Chondrocyte (in vitro differentiated cells): ENCODE measurements around the gene SH2D3A. TPM values are rescaled to one million over a fixed set of nuclear protein-coding genes. Genes with fewer than 3 reads are reported as not detected.

ENCODE experiments used
- DNase-seq: peaks from one replicate; pipeline ENCODE4 v3.0.0; 2021; ENCODE audit warnings: mixed read lengths, low spot score
- H3K27ac Mint-ChIP-seq: one replicate; pipeline ENCODE4 v1.8.0; 2021; ENCODE audit warnings: mild to moderate bottlenecking, moderate library complexity, mixed read lengths; ENCODE audit not compliant: unreplicated experiment
- H3K27me3 Mint-ChIP-seq: 2 replicates; pipeline ENCODE4 v1.8.0; 2021; ENCODE audit warnings: low read depth, mixed read lengths
- H3K36me3 Mint-ChIP-seq: 2 replicates; pipeline ENCODE4 v1.8.0; 2021; ENCODE audit warnings: low read depth, mixed read lengths
- H3K4me1 Mint-ChIP-seq: 2 replicates; pipeline ENCODE4 v1.8.0; 2021; ENCODE audit warnings: low read depth, mild to moderate bottlenecking, mixed read lengths
- H3K4me3 Mint-ChIP-seq: one replicate; pipeline ENCODE4 v1.8.0; 2021; ENCODE audit warnings: mild to moderate bottlenecking, moderate library complexity, mixed read lengths; ENCODE audit not compliant: unreplicated experiment
- H3K9me3 Mint-ChIP-seq: 2 replicates; pipeline ENCODE4 v1.8.0; 2021; ENCODE audit warnings: low read depth, mixed read lengths
- CTCF ChIP-seq: fragments of 200-600 bp; sonication (generic); IDR thresholded peaks from 2 replicates; pipeline ENCODE4 v1.5.0; 2021; ENCODE audit warnings: antibody characterized with exemption, mild to moderate bottlenecking, moderate library complexity
- total RNA-seq: library from RNA; stranded (reverse); gene quantifications from 3 replicates; pipeline ENCODE4 v1.2.1, GENCODE V29; 2021

Gene SH2D3A
- total RNA-seq, 1 donor from 2014 or later: 0.52 TPM

- no peak for TF ChIP-seq CTCF
- Mint-ChIP-seq H3K4me1 (peaks cover 5% of the 10 kb centered on the region), H3K27me3 (peaks cover 12% of the 10 kb centered on the region), H3K36me3 (no peaks in the 10 kb centered on the region), H3K27ac (no peak overlapping the region), H3K9me3 (peaks cover 13% of the 10 kb centered on the region), H3K4me3 (no peak overlapping the region)
- peak; percentile 20 for DNase-seq
These were observed 23.2 kb upstream of the SH2D3A start for GRCh38 chr19:6790194-6791128.

- Mint-ChIP-seq H3K9me3 (peaks cover 3% of the 10 kb centered on the region), H3K27me3 (peaks cover 19% of the 10 kb centered on the region), H3K36me3 (no peaks in the 10 kb centered on the region), H3K27ac (no peak overlapping the region), H3K4me3 (no peak overlapping the region), H3K4me1 (peaks cover 5% of the 10 kb centered on the region)
- TF ChIP-seq CTCF: no peak
- DNase-seq: no peak
These were observed 21.7 kb upstream of the SH2D3A start for GRCh38 chr19:6788896-6789295.

- peaks cover 3% of the 10 kb centered on the region for H3K9me3 Mint-ChIP-seq
- H3K27ac Mint-ChIP-seq: no peak overlapping the region
- DNase-seq: no peak
- no peaks in the 10 kb centered on the region for H3K36me3 Mint-ChIP-seq
- H3K4me3 Mint-ChIP-seq: no peak overlapping the region
- H3K27me3 Mint-ChIP-seq: peaks cover 19% of the 10 kb centered on the region
- no peak for TF ChIP-seq CTCF
- peaks cover 5% of the 10 kb centered on the region for H3K4me1 Mint-ChIP-seq
These were observed 20.2 kb upstream of the SH2D3A start for GRCh38 chr19:6787393-6787792.

GRCh38 chr19:6779206-6779605 is 12.0 kb upstream of the SH2D3A start:
- DNase-seq: no peak
- no peaks in the 10 kb centered on the region for H3K36me3 Mint-ChIP-seq
- TF ChIP-seq CTCF: no peak
- no peak overlapping the region for H3K27ac Mint-ChIP-seq
- H3K4me3 Mint-ChIP-seq: no peak overlapping the region
- H3K9me3 Mint-ChIP-seq: no peaks in the 10 kb centered on the region
- H3K27me3 Mint-ChIP-seq: no peaks in the 10 kb centered on the region
- peaks cover 5% of the 10 kb centered on the region for H3K4me1 Mint-ChIP-seq

- no peaks in the 10 kb centered on the region for H3K36me3 Mint-ChIP-seq
- H3K27me3 Mint-ChIP-seq: no peaks in the 10 kb centered on the region
- H3K4me1 Mint-ChIP-seq: peaks cover 5% of the 10 kb centered on the region
- TF ChIP-seq CTCF: no peak
- no peak for DNase-seq
- H3K4me3 Mint-ChIP-seq: no peak overlapping the region
- no peaks in the 10 kb centered on the region for H3K9me3 Mint-ChIP-seq
- H3K27ac Mint-ChIP-seq: no peak overlapping the region
These were observed 11.2 kb upstream of the SH2D3A start for GRCh38 chr19:6778386-6778785.
